ENCODE measurements around the gene CFHR5.
"Not testable (repeated sequence)": the region's sequence is repeated elsewhere in the genome, so short reads cannot be mapped to it uniquely, and the experiment has no call there.

CFHR5 gene

GRCh38 chr1:197021716-197022115, 44.4 kb downstream of the CFHR5 start:
- no peak for DNase-seq (ENCODE audit: low read depth)

DNA sequence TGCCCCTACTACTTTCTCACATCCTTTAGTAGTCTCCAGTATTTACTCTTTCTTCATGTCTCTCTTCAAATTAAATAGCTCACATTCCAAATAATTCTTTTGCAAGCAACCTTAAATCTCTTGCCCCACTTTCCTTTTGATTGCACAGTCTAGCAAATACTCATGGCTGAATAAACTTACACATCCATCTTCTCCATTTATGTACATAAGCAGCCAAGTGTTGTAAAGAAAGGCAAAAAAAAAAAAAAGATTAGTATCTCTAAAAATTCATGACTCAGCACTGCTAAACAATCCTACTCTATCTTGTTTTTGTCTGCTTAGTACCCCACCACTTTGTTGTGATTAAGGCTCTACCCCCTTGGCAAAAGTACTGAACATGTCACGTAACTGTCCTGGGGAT, 47.1 kb downstream of the CFHR5 start:
- DNase-seq (ENCODE audit: low read depth) = no peak

GRCh38 chr1:197027359-197027758, 50.0 kb downstream of the CFHR5 start:
- DNase-seq (ENCODE audit: low read depth) = no peak

- no peak for DNase-seq (ENCODE audit: low read depth)
Measured at GRCh38 chr1:197029749-197030148, 52.4 kb downstream of the CFHR5 start.

DNA sequence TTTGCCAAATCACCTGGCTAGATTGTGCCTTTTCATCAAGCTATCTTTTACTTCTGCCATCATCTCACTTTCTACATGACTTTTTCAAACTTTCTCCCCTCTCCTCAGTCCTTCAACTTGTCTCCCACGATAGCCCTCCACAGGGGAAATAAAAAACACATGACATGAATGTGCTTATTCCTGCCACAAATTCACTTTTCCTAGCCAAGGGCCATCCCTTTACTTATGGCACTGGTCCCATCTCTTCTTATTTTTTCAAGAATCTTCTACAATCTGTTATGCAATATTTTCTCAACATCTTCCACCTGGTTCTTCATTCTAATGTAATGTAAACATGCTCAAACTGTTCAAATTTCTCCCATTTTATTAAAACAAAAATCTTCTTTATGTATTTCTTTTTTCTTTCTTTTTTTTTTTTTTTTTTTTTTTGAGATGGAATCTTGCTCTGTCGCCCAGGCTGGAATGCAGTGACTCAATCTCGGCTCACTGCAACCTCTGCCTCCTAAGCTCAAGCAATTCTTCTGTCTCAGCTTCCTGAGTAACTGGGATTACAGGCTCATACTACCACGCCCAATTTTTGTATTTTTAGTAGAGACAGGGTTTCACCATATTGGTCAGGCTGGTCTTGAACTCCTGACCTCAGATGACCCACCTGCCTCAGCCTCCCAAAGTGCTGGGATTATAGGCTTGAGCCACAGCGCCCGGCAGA, 57.4 kb downstream of the CFHR5 start:
- DNase-seq (ENCODE audit: low read depth) = not testable (repeated sequence)

GRCh38 chr1:197036861-197037260, 59.5 kb downstream of the CFHR5 start:
- DNase-seq (ENCODE audit: low read depth) = no peak

GRCh38 chr1:197041486-197042353, 64.4 kb downstream of the CFHR5 start:
- DNase-seq (ENCODE audit: low read depth) = no peak

GRCh38 chr1:197042676-197043341, 65.5 kb downstream of the CFHR5 start:
- no peak for DNase-seq (ENCODE audit: low read depth)

DNA sequence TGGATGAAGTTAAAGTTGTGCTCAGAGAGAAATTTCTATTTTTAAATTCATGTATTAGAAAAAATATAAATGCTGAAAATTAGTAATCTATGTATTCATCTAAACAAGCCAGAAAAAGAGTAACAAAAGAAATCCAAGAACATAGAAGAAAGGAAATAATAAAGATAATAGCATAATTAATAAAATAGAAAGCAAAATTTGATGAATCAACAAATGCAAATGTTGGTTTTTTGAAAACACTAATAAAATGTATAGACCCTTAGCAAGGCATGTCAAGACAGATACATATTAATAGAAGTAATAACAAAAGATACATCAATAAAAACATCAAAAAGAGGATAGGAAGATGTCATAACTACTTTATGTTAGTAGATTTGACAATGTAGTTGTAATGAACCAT, 71.7 kb downstream of the CFHR5 start:
- no peak for DNase-seq (ENCODE audit: low read depth)

Data from activated T-cell treated with anti-CD3 and anti-CD28 coated beads for 24 hours (primary cell).